ENCODE measurements around the gene APH1B. TPM values are rescaled to one million over a fixed set of nuclear protein-coding genes. Genes with fewer than 3 reads are reported as not detected.
A peak's percentile ranks its signal among the peaks of the same experiment; 100 is the strongest.

The APH1B gene
- total and polyA plus RNA-seq, 7 donors, result 1.2 to 7.0 (median 3.8) TPM

- TF ChIP-seq CTCF (IDR thresholded peaks at IDR 0.05), result no peak
- ATAC-seq, result peak in 1 of 4 donors; percentile 54
Measured at GRCh38 chr15:63327648-63328421, 50.4 kb downstream of the APH1B start.

GRCh38 chr15:63329567-63330350 is 52.4 kb downstream of the APH1B start:
- Histone ChIP-seq H3K4me1 (no peaks in the 10 kb centered on the region), H3K4me3 (no peak overlapping the region), H3K27me3 (ENCODE audit: insufficient read depth in 3 of 3, low read length in 2 of 3) (peaks cover 0 to 2% (median 0%) of the 10 kb centered on the region in 3 donors), H3K9me3 (no peaks in the 10 kb centered on the region), H3K27ac (no peak overlapping the region), H3K36me3 (ENCODE audit: insufficient read depth in 1 of 2, low read depth in 1 of 2) (no peaks in the 10 kb centered on the region)
- ATAC-seq, result no peak
- TF ChIP-seq CTCF (IDR thresholded peaks at IDR 0.05), result no peak
- intact Hi-C loops (cut with DNase I), result no loop called here
- DNase-seq, result no peak
- WGBS, 3 donors, result 95 to 98% (median 96%) methylated on average over 5 of the region's 5 CpGs

More at GRCh38 chr15:63327648-63328421, 50.4 kb downstream of the APH1B start:
- Histone ChIP-seq H3K27ac (no peak overlapping the region), H3K9me3 (no peaks in the 10 kb centered on the region), H3K27me3 (ENCODE audit: insufficient read depth in 3 of 3, low read length in 2 of 3) (peaks cover 0 to 2% (median 0%) of the 10 kb centered on the region in 3 donors), H3K36me3 (ENCODE audit: insufficient read depth in 1 of 2, low read depth in 1 of 2) (no peaks in the 10 kb centered on the region), H3K4me1 (no peaks in the 10 kb centered on the region), H3K4me3 (no peak overlapping the region)
- intact Hi-C loops (cut with DNase I), result no loop called here
- 62 to 65% (median 65%) methylated on average over 12 of the region's 12 CpGs for WGBS, 3 donors
- no peak for DNase-seq

GRCh38 chr15:63330926-63331325 is 53.5 kb downstream of the APH1B start:
- Histone ChIP-seq H3K4me1 (no peaks in the 10 kb centered on the region), H3K4me3 (no peak overlapping the region), H3K36me3 (ENCODE audit: insufficient read depth in 1 of 2, low read depth in 1 of 2) (no peaks in the 10 kb centered on the region), H3K9me3 (no peaks in the 10 kb centered on the region), H3K27ac (no peak overlapping the region), H3K27me3 (ENCODE audit: insufficient read depth in 3 of 3, low read length in 2 of 3) (peaks cover 0 to 2% (median 0%) of the 10 kb centered on the region in 3 donors)
- no peak for DNase-seq
- no peak for TF ChIP-seq CTCF (IDR thresholded peaks at IDR 0.05)
- WGBS, 3 donors, result 45 to 71% (median 58%) methylated on average over 10 of the region's 10 CpGs
- no peak for ATAC-seq
- intact Hi-C loops (cut with DNase I), result no loop called here

GRCh38 chr15:63331456-63331855 is 54.1 kb downstream of the APH1B start:
- H3K27me3 ChIP-seq (ENCODE audit: insufficient read depth in 3 of 3, low read length in 2 of 3), result peaks cover 0 to 2% (median 0%) of the 10 kb centered on the region in 3 donors
- no peak for ATAC-seq
- DNase-seq, result no peak
- H3K36me3 ChIP-seq (ENCODE audit: insufficient read depth in 1 of 2, low read depth in 1 of 2), result no peaks in the 10 kb centered on the region
- H3K9me3 ChIP-seq, result no peaks in the 10 kb centered on the region
- H3K4me1 ChIP-seq, result no peaks in the 10 kb centered on the region
- TF ChIP-seq CTCF (IDR thresholded peaks at IDR 0.05), result no peak
- intact Hi-C loops (cut with DNase I), result no loop called here
- no peak overlapping the region for H3K4me3 ChIP-seq
- H3K27ac ChIP-seq, result no peak overlapping the region
- WGBS, 3 donors, result 89 to 95% (median 93%) methylated on average over 12 of the region's 12 CpGs

All from psoas muscle (tissue), 8 donors.